GM23248 (cell line): ENCODE measurements around the gene SMG7.

Experiments
- EZH2 ChIP-seq: fragments of 200-600 bp; sonication (generic); IDR thresholded peaks from 2 replicates; pipeline ENCODE4 v1.6.1; 2018; ENCODE audit warnings: antibody characterized with exemption, mild to moderate bottlenecking; ENCODE audit not compliant: insufficient read depth, poor library complexity, severe bottlenecking
- EZH2phosphoT487 ChIP-seq: fragments of 200-600 bp; sonication (generic); IDR thresholded peaks from 2 replicates; pipeline ENCODE4 v1.6.1; 2018; ENCODE audit warnings: antibody characterized with exemption, moderate library complexity, mild to moderate bottlenecking, low read depth; ENCODE audit not compliant: insufficient read depth

GRCh38 chr1:183520379-183520778, 48.1 kb downstream of the SMG7 start:
- TF ChIP-seq EZH2phosphoT487 = no peak
- TF ChIP-seq EZH2 = no peak
